ENCODE data around the gene RUNDC1. TPM values are rescaled to one million over a fixed set of nuclear protein-coding genes. Genes with fewer than 3 reads are reported as not detected.

Gene RUNDC1
- total RNA-seq, 2 donors from 2014 or later, result 18.7 to 22.3 TPM

DNA sequence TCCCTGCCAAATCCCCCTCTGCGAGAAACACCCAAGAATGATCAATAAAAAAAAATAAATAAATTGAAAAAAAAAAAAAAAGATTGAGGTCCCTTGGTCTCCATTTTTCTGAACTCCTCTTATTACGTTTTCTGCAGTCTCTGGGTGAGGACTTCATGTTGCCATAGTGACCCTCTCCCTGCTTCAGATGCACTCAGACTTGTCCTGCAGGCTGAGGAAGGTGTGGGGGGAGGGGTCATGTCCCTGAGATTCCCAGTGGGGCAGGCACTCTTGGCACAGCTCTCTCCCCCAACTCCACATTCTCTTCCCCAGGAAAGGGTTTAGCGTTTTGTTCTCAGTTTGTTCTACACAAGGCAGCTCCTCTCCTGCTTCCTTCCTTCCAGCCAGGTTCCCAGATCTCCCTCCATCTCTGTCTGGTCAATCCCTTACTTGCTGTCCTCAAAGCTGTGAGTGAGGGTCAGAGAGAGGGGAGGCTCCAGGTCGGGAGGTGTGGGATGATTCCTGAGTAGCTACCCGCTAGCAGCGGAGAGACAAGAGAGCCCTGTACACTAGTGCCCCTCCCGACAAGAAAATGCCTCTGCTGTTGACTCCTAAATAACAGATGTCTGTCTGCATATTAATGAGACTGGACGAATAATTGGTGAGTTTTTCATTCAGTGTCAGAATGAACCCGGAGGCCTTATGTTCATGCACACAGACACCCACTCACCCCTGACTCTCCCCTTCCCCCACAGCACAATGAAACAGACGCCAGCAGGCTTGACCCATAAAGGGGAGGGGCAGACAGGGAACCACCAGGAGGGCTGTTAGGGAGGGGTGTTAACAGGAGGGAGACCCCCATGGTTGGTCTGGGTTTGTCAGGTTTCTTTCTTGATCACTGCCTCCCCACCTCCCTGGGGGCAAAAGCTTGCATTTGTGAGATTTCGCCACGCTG is 53.9 kb downstream of the RUNDC1 start:
- intact Hi-C loops (cut with DNase I), result no loop called here
- H3K9me3 ChIP-seq, result no peaks in the 10 kb centered on the region
- TF ChIP-seq CTCF (IDR thresholded peaks at IDR 0.05), result no peak

DNA sequence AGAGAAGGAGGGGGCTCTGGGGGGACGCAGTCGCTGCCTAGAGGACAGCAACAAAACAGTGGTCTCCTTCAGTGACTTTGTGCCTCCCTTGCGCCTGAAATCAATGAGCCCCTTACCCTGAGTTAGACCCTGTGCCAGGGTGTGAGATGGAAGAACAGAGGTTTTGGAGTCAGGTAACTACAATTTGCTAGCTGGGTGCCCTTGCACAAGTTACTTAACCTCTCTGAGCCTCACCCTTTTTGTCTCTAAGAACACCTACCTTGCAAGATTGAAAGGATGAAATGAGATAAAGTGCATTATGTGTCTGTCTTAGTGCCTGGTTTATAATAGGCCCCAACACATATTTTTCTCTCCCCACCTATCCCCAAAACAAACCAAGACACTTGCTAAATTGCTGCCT is 54.5 kb downstream of the RUNDC1 start:
- intact Hi-C loops (cut with DNase I), result no loop called here
- no peak for TF ChIP-seq CTCF (IDR thresholded peaks at IDR 0.05)
- Histone ChIP-seq H3K27ac (no peak overlapping the region), H3K4me1 (no peaks in the 10 kb centered on the region), H3K4me3 (no peak overlapping the region), H3K9ac (ENCODE audit: low read depth in 2 of 2, low read length in 2 of 2) (no peak overlapping the region), H3K9me3 (no peaks in the 10 kb centered on the region), H3K27me3 (no peaks in the 10 kb centered on the region), H3K36me3 (no peaks in the 10 kb centered on the region)
- DNase-seq, result no peak

More for the DNA sequence above, 53.9 kb downstream of the RUNDC1 start:
- Histone ChIP-seq H3K4me1 (no peaks in the 10 kb centered on the region), H3K27ac (no peak overlapping the region), H3K9ac (ENCODE audit: low read depth in 2 of 2, low read length in 2 of 2) (no peak overlapping the region), H3K27me3 (no peaks in the 10 kb centered on the region), H3K36me3 (no peaks in the 10 kb centered on the region), H3K4me3 (no peak overlapping the region)
- no peak for DNase-seq

DNA sequence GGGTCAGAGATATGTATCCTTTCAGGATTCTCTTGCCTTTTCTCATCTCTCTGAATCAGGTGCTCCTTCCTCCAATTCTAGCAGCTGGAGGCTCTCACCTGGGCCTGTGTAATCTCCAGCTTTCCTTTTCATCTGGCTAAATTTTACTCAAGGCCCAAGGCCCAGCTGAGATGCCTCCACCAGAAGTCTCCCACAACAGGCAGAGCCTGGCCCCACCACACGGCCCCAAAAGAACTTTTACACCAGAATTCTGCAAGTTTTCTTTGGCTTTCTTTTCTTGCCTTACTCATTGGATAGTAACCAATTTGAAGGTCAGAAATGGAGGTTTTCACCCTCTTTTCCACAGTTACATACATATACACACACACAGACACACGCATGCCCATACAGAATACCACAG is 59.3 kb downstream of the RUNDC1 start:
- no peak for TF ChIP-seq CTCF (IDR thresholded peaks at IDR 0.05)
- intact Hi-C loops (cut with DNase I), result loop anchor here (10.0 kb wide), 1 partner anchor 65 kb away; no protein-coding TSS in a partner anchor

GRCh38 chr17:43040655-43041054 is 60.3 kb downstream of the RUNDC1 start:
- Histone ChIP-seq H3K36me3 (no peaks in the 10 kb centered on the region), H3K27ac (no peak overlapping the region), H3K9ac (ENCODE audit: low read depth in 2 of 2, low read length in 2 of 2) (no peak overlapping the region), H3K27me3 (no peaks in the 10 kb centered on the region), H3K4me1 (no peaks in the 10 kb centered on the region), H3K9me3 (no peaks in the 10 kb centered on the region), H3K4me3 (no peak overlapping the region)
- DNase-seq, result no peak
- intact Hi-C loops (cut with DNase I), result loop anchor here (10.0 kb wide), 1 partner anchor 64 kb away; no protein-coding TSS in a partner anchor
- TF ChIP-seq CTCF (IDR thresholded peaks at IDR 0.05), result no peak

More for the DNA sequence above, 59.3 kb downstream of the RUNDC1 start:
- Histone ChIP-seq H3K36me3 (no peaks in the 10 kb centered on the region), H3K27ac (no peak overlapping the region), H3K4me1 (no peaks in the 10 kb centered on the region), H3K4me3 (no peak overlapping the region), H3K9me3 (no peaks in the 10 kb centered on the region), H3K9ac (ENCODE audit: low read depth in 2 of 2, low read length in 2 of 2) (no peak overlapping the region), H3K27me3 (no peaks in the 10 kb centered on the region)
- no peak for DNase-seq

DNA sequence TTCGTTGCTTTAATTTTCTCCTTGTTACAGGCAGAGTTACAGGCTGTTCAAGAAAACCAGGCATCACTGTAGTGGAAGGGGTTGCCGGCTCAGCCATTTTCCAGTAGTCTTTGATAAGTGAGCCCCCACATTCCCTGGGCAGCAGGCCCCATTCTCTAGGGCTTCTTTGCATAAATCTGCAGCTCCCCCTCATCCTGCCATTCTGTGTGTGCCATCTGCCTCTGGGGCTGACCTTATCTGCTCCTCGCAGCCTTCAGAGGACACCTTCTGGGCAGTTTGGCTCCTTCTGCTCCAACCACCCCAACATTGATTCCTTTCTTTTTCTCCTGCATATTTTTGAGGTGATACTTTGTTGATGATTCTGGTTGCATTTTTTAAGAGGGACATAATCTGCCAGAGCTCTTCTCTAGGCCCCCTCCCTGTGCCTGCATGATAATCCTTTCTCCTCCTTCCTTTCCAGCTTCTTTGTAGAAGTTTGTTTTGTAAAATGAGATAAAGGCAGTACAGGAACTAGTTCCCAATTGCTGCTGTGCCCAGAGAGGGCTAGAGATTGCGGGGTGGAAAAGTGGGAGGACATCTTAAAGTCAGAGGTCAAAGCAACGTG is 61.8 kb downstream of the RUNDC1 start:
- DNase-seq, result no peak

More for the DNA sequence above, 61.8 kb downstream of the RUNDC1 start:
- Histone ChIP-seq H3K9ac (ENCODE audit: low read depth in 2 of 2, low read length in 2 of 2) (no peak overlapping the region), H3K27ac (no peak overlapping the region), H3K4me1 (no peaks in the 10 kb centered on the region), H3K27me3 (no peaks in the 10 kb centered on the region), H3K36me3 (no peaks in the 10 kb centered on the region), H3K9me3 (no peaks in the 10 kb centered on the region), H3K4me3 (no peak overlapping the region)
- no peak for TF ChIP-seq CTCF (IDR thresholded peaks at IDR 0.05)
- intact Hi-C loops (cut with DNase I), result loop anchor here (10.0 kb wide), 1 partner anchor 63 kb away; no protein-coding TSS in a partner anchor

Other genes starting within 250 kb of the RUNDC1 start
- 10 to 100 TPM; 15.9 to 20.3 TPM for gene EZH1, start 235.5 kb upstream of the RUNDC1 start, total RNA-seq
- gene RAMP2, start 219.3 kb upstream of the RUNDC1 start, total RNA-seq, result 1 to 10 TPM; 3.5 to 8.4 TPM
- 100 to 1,000 TPM in 1 of 2 donors, 10 to 100 TPM in 1; 86.9 to 105 TPM for gene VPS25, start 207.1 kb upstream of the RUNDC1 start, total RNA-seq
- gene WNK4, start 200.0 kb upstream of the RUNDC1 start, total RNA-seq, result 10 to 100 TPM; 32.6 to 54.6 TPM
- gene COA3, start 181.9 kb upstream of the RUNDC1 start, total RNA-seq, result 100 to 1,000 TPM; 167 to 219 TPM
- gene CNTD1, start 181.7 kb upstream of the RUNDC1 start, total RNA-seq, result under 1 TPM in 1 of 2 donors, not detected in 1; 0.61 TPM
- gene BECN1, start 156.3 kb upstream of the RUNDC1 start, total RNA-seq, result 100 to 1,000 TPM; 118 to 145 TPM
- 100 to 1,000 TPM in 1 of 2 donors, 10 to 100 TPM in 1; 86.4 to 163 TPM for gene PSME3, start 147.2 kb upstream of the RUNDC1 start, total RNA-seq
- 1 to 10 TPM in 1 of 2 donors, under 1 TPM in 1; 0.32 to 1.1 TPM for gene AOC2, start 136.0 kb upstream of the RUNDC1 start, total RNA-seq
- 10 to 100 TPM in 1 of 2 donors, 1 to 10 TPM in 1; 5.3 to 28.3 TPM for gene AOC3, start 129.4 kb upstream of the RUNDC1 start, total RNA-seq
- under 1 TPM in 1 of 2 donors, not detected in 1; 0.40 TPM for gene G6PC1, start 79.8 kb upstream of the RUNDC1 start, total RNA-seq
- gene AARSD1, start 16.1 kb upstream of the RUNDC1 start, total RNA-seq, result 10 to 100 TPM; 19.8 to 34.3 TPM
- 1 to 10 TPM; 1.5 to 2.4 TPM for gene PTGES3L, start 485 bp upstream of the RUNDC1 start, total RNA-seq
- 100 to 1,000 TPM; 707 to 851 TPM for gene RPL27, start 17.9 kb downstream of the RUNDC1 start, total RNA-seq
- gene IFI35, start 26.2 kb downstream of the RUNDC1 start, total RNA-seq, result 10 to 100 TPM; 25.9 to 27.9 TPM
- 10 to 100 TPM; 33.2 to 61.5 TPM for gene VAT1, start 41.8 kb downstream of the RUNDC1 start, total RNA-seq
- under 1 TPM; 0.30 to 0.56 TPM for gene RND2, start 44.7 kb downstream of the RUNDC1 start, total RNA-seq
- gene BRCA1, start 144.8 kb downstream of the RUNDC1 start, total RNA-seq, result 10 to 100 TPM in 1 of 2 donors, 1 to 10 TPM in 1; 9.5 to 44.1 TPM
- gene NBR1, start 190.6 kb downstream of the RUNDC1 start, total RNA-seq, result 100 to 1,000 TPM in 1 of 2 donors, 10 to 100 TPM in 1; 92.8 to 159 TPM
- gene TMEM106A, start 231.3 kb downstream of the RUNDC1 start, total RNA-seq, result 10 to 100 TPM in 1 of 2 donors, 1 to 10 TPM in 1; 4.8 to 10.2 TPM
- gene CCDC200, start 248.1 kb downstream of the RUNDC1 start, total RNA-seq, result not detected